Brain microvascular endothelial cell (primary cell): Measurements from ENCODE around the gene IL15RA.
"Not testable (repeated sequence)": the region's sequence is repeated elsewhere in the genome, so short reads cannot be mapped to it uniquely, and the experiment has no call there.

ENCODE experiments used
- DNase-seq: peaks from one replicate; pipeline ENCODE4 v3.0.0-alpha.2; 2020
- H3K27ac ChIP-seq: fragments of 250-450 bp; sonication (Bioruptor Pico); 2 replicates; pipeline ENCODE4 v1.5.1; 2020; ENCODE audit warnings: mild to moderate bottlenecking, moderate library complexity
- H3K27me3 ChIP-seq: fragments of 250-450 bp; sonication (Bioruptor Pico); replicated peaks from 2 replicates; pipeline ENCODE4 v1.5.1; 2020; ENCODE audit warnings: mild to moderate bottlenecking
- H3K36me3 ChIP-seq: fragments of 250-450 bp; sonication (Bioruptor Pico); replicated peaks from 2 replicates; pipeline ENCODE4 v1.5.1; 2020; ENCODE audit warnings: mild to moderate bottlenecking
- H3K4me3 ChIP-seq: 2 replicates; pipeline ENCODE4 v1.5.1; 2011; ENCODE audit warnings: low read depth, mild to moderate bottlenecking, control low read depth, low read length, moderate library complexity
- in situ Hi-C: cut with HindIII; loops from 2 replicates; pipeline ENCODE4 v1.10.0; 2017; ENCODE audit warnings: low sequenced_read_pairs, low pct_ligation_motif_present
- TF ChIP-seq, protein P1 (sequence below): IDR thresholded peaks from 2 replicates; pipeline ENCODE4 v1.5.1; 2011; ENCODE audit warnings: low read depth, mild to moderate bottlenecking, moderate library complexity, low read length, control low read depth, inconsistent platforms; ENCODE audit errors: missing control alignments

The IL15RA gene

DNA sequence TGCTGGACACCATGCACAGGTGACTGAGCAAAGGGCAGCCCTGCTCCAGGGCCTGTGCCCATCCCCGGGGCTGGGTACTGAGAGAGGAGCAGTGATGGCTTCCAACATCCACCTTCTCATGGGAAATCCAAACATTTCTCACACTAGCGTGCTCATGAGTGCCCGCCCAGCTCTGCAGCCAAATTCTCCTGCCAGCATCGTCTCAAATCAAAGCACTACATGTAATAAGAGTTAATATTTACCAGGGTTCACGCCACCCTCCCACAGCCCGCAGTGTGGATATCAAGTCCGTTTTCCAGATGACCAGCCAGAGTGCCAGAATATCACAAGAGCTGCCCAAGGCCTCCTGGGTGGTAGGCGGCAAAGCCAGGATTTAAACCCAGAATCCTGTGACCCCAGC, 12.1 kb downstream of the IL15RA start:
- Histone ChIP-seq H3K36me3 (no peaks in the 10 kb centered on the region), H3K4me3 (no peak overlapping the region), H3K27ac (no peak overlapping the region), H3K27me3 (no peaks in the 10 kb centered on the region)
- DNase-seq: no peak
- TF ChIP-seq, protein P1, sequence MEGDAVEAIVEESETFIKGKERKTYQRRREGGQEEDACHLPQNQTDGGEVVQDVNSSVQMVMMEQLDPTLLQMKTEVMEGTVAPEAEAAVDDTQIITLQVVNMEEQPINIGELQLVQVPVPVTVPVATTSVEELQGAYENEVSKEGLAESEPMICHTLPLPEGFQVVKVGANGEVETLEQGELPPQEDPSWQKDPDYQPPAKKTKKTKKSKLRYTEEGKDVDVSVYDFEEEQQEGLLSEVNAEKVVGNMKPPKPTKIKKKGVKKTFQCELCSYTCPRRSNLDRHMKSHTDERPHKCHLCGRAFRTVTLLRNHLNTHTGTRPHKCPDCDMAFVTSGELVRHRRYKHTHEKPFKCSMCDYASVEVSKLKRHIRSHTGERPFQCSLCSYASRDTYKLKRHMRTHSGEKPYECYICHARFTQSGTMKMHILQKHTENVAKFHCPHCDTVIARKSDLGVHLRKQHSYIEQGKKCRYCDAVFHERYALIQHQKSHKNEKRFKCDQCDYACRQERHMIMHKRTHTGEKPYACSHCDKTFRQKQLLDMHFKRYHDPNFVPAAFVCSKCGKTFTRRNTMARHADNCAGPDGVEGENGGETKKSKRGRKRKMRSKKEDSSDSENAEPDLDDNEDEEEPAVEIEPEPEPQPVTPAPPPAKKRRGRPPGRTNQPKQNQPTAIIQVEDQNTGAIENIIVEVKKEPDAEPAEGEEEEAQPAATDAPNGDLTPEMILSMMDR: no peak
- in situ Hi-C loops: no loop called here

DNA sequence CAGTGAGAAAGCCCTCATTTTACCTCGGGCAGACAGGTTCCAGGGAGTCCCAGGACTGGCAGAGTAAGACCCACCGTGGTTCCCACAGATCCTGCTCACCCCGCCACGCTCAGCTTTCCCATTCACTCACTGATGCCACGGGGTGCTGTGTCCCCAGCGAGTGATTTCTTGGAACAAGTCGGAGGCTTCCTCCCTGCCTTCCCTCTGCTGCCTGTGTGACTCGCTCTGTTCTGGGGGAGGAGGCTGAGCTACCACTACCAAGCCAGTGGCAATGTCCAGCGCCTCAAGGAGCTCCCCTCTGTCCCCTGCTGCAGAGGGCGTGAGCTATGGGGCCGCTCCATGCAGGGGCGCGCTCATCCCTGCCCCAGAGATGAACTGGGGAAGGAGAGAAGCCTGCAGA, 12.6 kb downstream of the IL15RA start:
- Histone ChIP-seq H3K4me3 (no peak overlapping the region), H3K27me3 (no peaks in the 10 kb centered on the region), H3K27ac (no peak overlapping the region), H3K36me3 (no peaks in the 10 kb centered on the region)
- DNase-seq: no peak
- TF ChIP-seq, protein P1: no peak
- in situ Hi-C loops: no loop called here

DNA sequence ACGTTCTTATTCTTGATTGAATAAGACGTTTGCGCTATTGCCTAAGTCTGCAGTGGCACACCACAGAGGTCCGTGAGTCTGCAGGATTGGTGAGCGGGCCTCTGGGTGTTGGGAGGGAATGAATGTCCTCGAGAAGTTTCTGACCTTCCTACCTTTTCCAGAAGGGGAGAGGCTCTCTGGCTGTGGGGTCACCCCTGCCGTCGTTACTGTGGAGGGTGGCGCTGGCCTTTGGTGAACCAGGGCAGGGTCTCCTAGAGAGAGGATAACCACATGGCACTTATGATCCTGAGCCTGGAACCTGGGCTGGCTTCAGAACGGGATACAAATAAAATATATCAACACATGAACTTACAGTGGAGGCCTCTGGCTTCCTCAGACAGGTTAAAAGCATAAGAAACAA, 13.8 kb downstream of the IL15RA start:
- DNase-seq: no peak
- Histone ChIP-seq H3K36me3 (no peaks in the 10 kb centered on the region), H3K27me3 (no peaks in the 10 kb centered on the region), H3K27ac (no peak overlapping the region), H3K4me3 (no peak overlapping the region)
- TF ChIP-seq, protein P1: no peak
- in situ Hi-C loops: no loop called here

GRCh38 chr10:5963071-5963470, 14.3 kb downstream of the IL15RA start:
- TF ChIP-seq, protein P1: no peak
- no peak overlapping the region for H3K27ac ChIP-seq
- in situ Hi-C loops: no loop called here
- no peaks in the 10 kb centered on the region for H3K36me3 ChIP-seq
- no peaks in the 10 kb centered on the region for H3K27me3 ChIP-seq
- DNase-seq: no peak
- no peak overlapping the region for H3K4me3 ChIP-seq

DNA sequence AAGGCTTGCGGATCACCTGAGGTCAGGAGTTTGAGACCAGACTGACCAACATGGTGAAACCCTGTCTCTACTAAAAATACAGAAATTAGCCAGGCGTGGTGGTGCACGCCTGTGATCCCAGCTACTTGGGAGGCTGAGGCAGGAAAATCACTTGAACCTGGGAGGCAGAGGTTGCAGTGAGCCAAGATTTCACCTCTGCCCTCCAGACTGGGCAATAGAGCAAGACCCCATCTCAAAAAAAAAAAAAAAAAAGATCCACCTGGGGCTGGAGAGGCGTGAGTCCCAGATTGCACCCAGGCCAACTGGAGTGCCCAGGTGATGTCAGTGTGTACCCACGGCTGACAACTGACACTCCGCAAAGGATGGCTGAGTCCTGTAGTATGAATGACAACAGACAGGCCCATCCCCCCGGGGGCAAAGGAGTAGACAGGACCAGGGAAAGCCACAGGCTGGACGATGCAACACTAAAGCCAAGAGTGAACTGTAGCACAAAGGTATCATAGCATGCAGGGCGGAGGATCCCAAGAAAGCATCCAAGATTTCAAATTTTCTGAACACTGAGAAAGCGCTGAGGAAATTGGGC, 14.9 kb downstream of the IL15RA start:
- H3K27me3 ChIP-seq, H3K36me3 ChIP-seq, DNase-seq, H3K27ac ChIP-seq, in situ Hi-C loops, H3K4me3 ChIP-seq: not testable (repeated sequence)

DNA sequence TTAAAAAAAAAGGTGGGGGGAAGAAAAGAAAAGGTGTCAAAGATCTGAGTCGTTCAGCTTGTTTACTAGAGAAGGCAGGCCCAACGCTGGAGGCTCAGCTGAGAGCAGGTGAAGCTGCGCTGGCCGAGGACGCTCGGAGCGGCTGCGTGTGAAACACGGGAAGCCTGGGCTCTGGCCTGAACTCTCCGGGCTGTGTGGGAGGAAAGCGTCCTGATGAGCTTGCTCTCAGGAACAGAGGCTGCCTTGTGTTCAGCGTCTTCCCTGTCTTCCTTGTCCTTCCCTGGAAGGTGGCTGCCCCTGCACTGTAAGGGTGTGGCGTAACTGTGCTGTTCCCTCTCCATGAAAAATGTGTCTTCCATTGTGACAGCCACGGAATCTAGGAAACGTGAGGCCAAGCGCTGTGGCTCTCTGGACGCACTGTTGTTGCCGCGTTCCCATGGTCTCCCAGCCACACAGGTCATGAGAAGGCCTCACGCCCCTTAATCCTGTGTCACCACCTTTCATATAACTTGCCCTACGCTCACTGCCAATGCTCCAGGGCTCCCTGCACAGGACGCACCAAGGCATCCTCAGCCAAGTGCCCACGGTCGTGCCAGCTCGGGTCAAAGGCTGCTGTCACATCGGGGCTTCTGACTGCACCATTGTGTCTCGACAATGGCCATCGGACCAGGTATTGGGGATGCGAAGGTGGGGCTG, 15.8 kb downstream of the IL15RA start:
- H3K4me3 ChIP-seq: no peak overlapping the region
- no peak for DNase-seq
- in situ Hi-C loops: no loop called here
- no peaks in the 10 kb centered on the region for H3K27me3 ChIP-seq
- H3K27ac ChIP-seq: no peak overlapping the region
- TF ChIP-seq, protein P1: no peak
- H3K36me3 ChIP-seq: no peaks in the 10 kb centered on the region

DNA sequence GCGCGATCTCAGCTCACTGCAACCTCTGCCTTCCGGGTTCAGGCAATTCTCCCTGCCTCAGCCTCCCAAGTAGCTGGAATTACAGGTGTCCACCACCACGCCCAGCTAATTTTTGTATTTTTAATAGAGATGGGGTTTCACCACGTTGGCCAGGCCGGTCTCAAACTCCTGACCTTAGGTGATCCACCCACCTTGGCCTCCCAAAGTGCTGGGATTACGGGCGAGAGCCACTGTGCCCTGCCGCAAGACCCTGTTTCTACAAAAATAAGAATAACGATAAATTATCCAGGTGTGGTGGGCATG, 16.4 kb downstream of the IL15RA start:
- in situ Hi-C loops, H3K36me3 ChIP-seq, H3K4me3 ChIP-seq, DNase-seq, H3K27me3 ChIP-seq, H3K27ac ChIP-seq: not testable (repeated sequence)
